HG03469 (cell line): ENCODE data around the gene IFT122.

ENCODE experiments used
- ATAC-seq: cut with Tn5 transposase; IDR thresholded peaks from one replicate; pipeline ENCODE4 v1.9.1; 2021; ENCODE audit warnings: mild to moderate bottlenecking, moderate library complexity, moderate number of reproducible peaks; ENCODE audit not compliant: unreplicated experiment

Gene IFT122

GRCh38 chr3:129439226-129439816, 703 bp upstream of the IFT122 start:
- no peak for ATAC-seq

GRCh38 chr3:129440618-129441190, 680 bp downstream of the IFT122 start:
- peak; percentile 20 for ATAC-seq

- ATAC-seq, result no peak
Measured at GRCh38 chr3:129441215-129441614, 1.2 kb downstream of the IFT122 start.

DNA sequence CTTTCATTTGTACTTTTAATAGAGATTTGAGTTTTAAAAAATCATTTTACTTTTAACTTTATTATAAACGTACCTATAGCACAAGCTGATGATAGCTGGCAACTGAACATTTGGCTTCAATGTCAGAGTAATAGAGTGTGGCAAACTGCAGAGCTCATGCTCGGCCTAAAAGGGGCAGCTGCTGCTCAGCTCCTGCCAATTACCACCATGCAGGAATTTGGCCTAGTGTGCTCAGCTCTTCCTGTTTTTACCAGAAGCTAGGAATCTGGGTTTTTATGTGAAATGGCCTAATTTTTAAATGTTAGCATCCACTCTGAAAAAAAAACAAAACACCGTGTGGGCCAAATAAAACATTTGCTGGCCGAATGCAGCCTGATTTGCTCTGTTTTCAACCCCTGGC, 1.8 kb downstream of the IFT122 start:
- ATAC-seq, result no peak

DNA sequence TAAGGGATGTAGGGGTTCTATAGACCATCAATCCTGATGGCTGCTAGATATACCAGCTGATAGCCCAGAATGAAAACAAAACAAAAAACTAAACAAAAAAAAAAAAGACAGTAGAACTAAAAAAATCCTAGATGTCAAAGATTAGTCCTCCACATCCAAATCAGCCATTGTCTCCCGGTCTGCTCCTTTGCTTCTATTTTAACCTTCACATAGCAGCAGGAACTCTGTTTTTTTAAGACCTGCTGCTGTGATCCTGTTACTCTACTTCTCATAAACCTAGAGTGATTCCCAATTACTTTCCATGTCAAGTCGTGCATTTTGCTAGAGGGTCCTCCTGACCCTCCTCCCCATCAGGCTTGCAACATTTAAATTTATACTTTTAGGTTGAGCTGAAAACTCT, 2.5 kb downstream of the IFT122 start:
- ATAC-seq, result no peak

DNA sequence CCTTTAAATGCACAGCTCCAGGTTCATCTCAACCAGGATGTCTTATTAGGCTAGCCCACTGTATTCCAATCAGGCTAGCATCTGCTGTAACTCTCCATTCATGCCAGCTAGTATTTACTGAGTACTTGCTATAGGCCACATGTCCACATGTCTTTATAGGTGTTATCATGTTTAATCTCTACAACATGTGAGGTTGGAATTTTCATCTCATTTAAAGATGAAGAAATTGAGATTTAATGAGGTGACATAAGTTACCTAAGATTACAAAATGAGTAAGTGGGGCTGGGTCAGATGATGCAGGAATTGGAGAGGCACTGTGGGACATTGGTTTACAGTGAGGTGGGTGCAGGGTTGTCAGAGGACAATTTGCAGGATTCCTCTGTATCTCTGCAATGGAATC, 2.9 kb downstream of the IFT122 start:
- no peak for ATAC-seq

GRCh38 chr3:129445471-129445870, 5.4 kb downstream of the IFT122 start:
- no peak for ATAC-seq

GRCh38 chr3:129446926-129447325, 6.9 kb downstream of the IFT122 start:
- ATAC-seq, result no peak

DNA sequence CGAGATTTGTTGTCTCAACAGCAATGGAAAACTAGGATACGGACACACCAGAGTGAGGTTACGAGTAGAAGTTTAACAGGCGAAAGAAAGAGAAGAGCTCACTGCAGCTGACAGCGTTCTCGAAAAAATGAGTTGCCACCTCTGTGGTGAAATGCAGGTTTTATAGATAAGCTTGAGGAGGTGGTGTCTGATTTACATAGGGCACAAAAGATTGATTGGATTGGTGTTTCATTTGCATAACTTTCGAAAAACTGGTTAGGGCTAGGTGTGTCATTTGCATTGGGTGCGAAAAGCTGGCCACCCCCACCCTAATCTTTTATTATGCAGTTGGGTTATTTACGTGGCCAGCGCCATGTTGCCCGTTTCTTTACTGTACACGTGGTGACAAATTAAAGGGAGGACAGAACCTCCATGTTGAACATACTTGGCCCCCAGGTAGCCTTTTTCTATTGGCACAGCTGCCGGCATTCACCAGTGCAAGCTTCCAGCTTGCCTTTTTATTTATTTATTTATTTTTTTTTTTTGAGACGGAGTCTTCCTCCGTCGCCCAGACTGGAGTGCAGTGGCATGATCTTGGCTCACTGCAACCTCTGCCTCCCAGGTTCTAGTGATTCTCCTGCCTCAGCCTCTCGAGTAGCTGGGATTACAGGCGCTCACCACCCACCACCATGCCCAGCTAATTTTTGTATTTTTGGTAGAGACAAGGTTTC, 8.3 kb downstream of the IFT122 start:
- no peak for ATAC-seq

GRCh38 chr3:129449279-129450115, 9.5 kb downstream of the IFT122 start:
- no peak for ATAC-seq

- no peak for ATAC-seq
Measured at GRCh38 chr3:129453732-129454131, 13.7 kb downstream of the IFT122 start.

DNA sequence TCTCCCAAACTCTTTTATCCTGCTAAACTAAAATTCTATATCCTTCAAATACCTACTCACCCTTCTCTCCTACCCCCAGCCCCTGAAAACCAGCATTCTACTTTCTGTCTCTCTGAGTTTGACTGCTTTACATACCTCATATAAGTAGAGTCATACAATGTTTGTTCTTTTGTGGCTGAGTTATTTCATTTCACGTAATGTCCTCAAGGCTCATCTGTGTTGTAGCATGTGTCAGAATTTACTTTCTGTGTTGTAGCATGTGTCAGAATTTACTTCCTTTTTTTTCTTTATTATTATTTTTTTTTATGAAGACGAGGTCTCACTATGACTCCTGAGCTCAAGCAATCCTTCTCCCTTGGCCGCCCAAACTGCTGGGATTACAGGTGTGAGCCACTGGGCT, 20.1 kb downstream of the IFT122 start:
- no peak for ATAC-seq

DNA sequence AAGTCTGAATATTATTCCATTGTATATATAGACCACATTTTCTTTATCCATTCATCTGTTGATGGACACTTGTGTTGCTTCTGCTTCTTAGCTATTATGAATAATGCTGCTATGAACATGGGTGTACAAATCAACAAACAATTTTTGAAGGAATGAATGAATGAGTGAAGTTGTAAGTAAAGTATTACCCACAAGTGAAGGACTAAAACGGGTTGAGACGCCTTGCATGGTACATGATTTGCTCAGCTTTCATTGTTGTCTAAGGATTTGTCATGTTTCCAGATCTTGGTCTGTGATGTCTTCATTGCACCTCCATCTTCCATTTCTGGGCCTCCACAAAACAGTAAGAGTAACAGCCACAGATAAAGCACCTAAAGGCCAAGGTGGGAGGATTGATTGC, 20.5 kb downstream of the IFT122 start:
- ATAC-seq, result no peak

DNA sequence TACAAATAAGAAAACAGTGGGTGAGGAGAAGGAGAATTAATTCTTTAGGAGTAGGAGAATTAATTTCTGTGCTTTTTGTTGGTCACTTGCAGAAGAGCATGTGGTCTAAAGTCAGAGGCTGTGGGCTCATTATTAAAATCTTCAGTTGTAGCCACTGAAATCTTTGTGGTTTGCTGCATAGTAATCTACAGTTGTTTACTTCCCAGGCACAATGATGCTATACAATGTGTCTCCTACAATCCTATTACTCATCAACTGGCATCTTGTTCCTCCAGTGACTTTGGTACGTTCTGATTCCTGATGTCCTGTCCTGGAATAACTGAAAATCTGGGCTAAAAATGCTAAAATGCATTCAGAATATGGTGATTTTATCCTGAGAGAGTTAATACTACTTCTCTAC, 21.0 kb downstream of the IFT122 start:
- no peak for ATAC-seq

GRCh38 chr3:129461461-129462146, 21.6 kb downstream of the IFT122 start:
- ATAC-seq, result no peak

DNA sequence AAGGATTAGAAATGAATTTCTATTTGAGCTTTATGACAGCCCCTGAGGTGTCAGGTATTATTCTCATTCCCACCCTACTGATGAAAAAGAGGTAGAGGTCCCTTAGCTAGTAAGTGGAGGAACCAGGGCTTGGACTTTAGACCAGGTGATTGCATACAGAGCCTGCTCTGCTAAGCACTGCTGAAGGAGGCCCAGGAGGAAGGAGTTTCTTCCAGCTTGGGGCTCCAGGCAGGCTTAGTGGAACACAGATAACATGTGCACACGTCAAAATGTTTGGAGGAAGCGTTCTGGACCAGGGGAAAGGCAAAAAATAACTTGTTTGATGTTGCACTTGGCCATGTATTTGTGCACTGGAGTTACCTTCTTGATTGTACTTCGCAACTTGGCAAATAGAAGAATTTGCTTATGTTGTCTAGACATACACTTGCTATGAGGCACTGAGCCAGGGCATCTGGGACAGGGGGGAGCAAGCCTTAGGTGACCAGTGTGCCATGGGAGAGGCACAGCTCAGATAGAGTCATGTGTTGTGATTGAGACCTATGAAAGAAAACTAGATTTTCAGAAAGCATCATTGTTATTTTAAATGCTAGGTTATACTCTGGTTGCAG, 22.4 kb downstream of the IFT122 start:
- ATAC-seq, result no peak

DNA sequence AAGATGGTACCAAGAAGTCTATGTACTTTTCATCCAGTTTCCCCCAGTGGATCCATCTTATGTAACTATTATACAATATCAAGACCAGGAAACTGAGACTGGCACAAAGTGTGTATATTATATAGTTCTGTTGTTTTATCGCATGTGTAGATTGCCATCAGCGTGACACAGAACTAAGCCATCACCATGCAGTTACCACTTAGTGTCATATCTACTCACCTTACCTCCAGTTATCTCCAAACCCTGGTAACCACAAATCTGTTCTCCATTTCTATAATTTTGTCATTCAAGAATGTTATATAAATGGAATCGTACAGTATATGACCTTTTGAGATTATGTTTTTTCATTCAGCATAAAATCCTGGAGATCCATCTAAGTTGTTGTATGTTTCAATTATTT, 23.1 kb downstream of the IFT122 start:
- no peak for ATAC-seq

GRCh38 chr3:129463716-129464115, 23.7 kb downstream of the IFT122 start:
- no peak for ATAC-seq

DNA sequence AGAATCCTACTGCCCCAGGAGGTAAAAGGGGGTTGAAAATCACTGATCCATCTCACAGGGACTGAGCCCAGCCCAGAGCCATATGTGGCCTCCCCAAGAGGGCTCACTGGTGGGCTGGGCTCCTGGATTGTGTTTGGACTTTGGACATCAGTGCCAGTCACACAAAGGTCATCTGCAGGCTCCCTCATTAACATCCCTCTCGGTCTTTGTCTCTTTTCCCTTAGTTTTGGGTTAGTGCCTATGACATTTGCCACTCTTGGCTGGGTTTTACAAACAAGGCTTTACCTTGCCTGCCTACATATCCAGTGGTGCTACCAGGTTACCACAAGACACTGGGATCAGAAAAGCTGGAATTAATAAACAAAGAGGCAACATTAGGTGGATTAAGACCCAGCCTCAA, 27.9 kb downstream of the IFT122 start:
- ATAC-seq, result no peak

DNA sequence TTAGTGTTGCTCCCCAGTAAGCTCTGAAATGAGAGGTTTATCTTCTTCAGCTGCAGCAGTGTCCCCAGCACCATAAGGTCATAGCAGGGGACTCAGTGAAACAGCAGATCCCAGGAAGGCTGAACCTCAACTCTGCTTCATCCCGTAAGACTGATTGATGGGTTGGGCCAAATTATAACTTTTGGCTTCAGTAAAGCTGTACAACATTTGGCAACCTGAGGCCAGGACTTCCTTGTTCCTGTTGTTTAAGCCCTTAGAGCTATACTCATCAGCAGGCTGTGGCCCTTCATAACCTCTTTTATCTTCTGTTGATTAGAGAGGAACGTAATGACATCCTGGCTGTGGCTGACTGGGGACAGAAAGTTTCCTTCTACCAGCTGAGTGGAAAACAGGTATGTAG, 29.0 kb downstream of the IFT122 start:
- ATAC-seq, result no peak

- no peak for ATAC-seq
Measured at GRCh38 chr3:129470861-129471260, 30.8 kb downstream of the IFT122 start.
